Stimulated activated CD8-positive, alpha-beta memory T cell treated with anti-CD3 and anti-CD28 coated beads, Interleukin-4, amount 100 ng/mL, for 48 hours (primary cell): ENCODE measurements around the gene ISCA2.

Experiments used
- DNase-seq: peaks from one replicate; pipeline ENCODE4 v3.0.0-alpha.2; 2020

The ISCA2 gene

DNA sequence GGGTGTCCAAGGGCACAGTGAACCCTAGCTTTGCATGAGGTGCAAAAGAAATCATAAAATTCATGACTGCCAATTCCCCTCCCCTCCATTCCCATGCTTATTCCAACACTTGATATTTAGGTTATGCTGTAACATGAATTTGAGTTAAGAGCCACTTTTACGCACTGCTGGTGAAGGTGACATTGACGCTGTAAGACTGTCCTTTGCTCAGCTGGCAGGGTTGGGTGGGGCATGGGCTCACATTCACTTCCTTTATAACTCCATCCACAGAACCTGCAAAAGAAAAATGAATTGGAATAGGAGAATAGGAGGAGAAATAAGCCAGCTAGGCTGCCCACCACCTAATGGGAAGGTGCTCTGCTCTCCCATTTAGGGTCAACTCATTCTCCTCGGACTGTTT, 7.4 kb upstream of the ISCA2 start:
- DNase-seq, result no peak

DNA sequence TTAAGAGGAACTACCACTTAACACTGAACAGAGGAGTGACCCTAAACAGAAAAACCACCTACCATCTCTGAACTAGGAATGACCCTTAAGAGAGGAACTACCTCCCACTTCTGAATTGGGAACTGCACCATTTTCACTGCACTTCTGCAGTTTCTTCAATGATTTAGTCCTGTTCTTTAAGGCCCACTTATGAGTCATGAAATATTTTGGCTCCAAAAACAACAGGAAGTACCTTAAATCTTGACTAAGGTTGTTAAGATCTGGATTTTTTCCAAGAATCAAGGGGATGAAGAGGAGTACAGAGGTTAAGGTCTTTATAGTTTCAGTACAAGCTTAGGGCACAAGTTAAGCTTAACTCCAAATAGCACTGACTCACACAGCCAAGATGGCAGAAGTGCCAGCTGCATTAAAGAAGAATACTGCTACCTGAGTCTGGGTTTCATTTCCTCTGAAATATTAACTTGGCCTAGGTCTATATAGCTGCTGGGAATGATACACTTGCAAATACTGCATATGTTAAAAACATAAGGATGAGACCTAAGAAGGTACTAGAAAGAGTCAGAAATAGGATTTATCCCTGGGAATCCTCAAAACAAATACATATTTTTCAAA, 4.7 kb upstream of the ISCA2 start:
- DNase-seq, result no peak

GRCh38 chr14:74490486-74490885, 3.1 kb upstream of the ISCA2 start:
- no peak for DNase-seq

- no peak for DNase-seq
These were observed 1.4 kb upstream of the ISCA2 start for GRCh38 chr14:74491956-74492775.

- no peak for DNase-seq
These were observed 706 bp upstream of the ISCA2 start, which contains the start of gene NPC2 for GRCh38 chr14:74492776-74493342. NPC2 (minus strand) TSS chr14:74493305; CDS start chr14:74493274, 31 bp downstream.

DNA sequence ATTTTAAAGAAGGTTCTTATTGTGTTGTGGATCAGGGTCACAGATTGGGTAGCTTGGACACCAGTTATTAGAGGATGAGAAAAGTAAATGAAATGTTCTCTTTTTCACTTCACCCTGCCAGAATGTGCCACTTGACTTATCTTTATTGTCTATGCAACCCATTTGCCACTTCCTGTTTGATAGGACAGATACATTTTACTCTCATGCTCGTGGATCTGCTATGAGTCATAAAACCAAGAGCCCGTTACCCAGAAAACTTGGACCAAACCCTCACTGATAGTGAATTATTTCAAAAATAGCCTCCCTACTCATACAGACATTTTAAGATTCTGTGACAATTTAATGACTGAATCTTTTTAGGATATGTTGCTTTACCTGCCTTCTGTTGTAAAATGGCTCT, 1.8 kb downstream of the ISCA2 start:
- no peak for DNase-seq

DNA sequence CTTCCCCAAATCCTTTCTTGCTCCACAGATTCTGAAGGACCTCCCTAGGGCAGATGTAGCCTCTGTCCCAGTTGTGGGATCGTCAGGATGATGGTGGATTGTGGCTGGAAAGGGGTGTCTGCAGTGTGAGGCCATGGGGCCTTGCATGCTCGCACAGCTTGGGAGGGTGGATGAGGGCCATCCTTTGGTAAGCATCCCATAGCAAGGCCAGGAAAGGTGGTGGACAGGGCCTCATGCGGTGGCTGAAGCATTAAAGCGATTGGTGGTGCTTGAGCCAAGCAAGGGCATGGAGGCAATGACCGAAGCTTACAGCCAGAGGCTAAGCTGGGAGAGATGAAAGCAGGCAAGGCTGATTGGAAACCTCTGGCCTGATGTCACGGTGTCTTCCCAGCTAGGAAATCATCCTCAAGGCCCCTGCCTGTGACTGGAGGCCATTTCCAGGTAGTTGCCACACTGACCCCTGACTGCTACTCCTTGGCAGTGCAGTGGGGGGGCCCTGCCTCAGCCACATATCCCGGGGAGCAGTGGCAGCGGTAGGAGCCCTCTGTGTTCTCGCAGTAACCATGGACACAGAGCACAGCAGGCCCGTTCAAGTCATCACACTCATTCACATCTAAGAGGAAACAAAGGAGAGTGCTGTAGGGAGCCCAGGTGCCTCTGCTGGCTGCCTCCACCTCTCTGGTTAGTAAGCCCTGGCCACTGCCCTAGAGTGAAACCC, 7.0 kb downstream of the ISCA2 start:
- DNase-seq, result no peak

DNA sequence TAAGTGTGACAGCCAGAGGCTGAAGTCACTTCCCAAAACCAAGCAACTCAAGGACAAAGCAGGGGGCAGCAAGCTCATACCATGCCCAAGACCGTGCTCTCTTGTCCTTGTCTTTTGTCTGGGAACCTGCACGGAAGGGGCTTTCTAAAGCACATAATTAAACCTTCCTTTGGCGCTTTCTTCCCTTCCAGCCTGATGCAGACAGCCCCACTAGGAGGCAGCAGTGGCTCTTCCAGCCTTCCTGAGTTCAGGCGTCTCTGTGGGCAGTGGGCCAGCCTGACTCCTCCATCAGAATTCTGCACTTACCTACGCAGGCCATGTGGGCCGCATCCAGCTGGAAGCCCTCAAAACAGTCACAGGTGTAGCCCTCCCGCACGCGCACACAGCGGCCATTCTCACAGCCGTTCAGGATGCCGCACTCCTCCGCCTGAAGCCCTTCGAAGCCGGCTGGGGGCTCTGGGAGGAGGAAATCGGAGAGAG, 7.6 kb downstream of the ISCA2 start:
- DNase-seq, result no peak

- no peak for DNase-seq
These were observed 8.1 kb downstream of the ISCA2 start for GRCh38 chr14:74501691-74502090.

- DNase-seq, result no peak
These were observed 8.9 kb downstream of the ISCA2 start for GRCh38 chr14:74502236-74503019.

GRCh38 chr14:74503291-74503937, 9.8 kb downstream of the ISCA2 start:
- DNase-seq, result peak; percentile 18

- peak; percentile 18 for DNase-seq
These were observed 10.4 kb downstream of the ISCA2 start for GRCh38 chr14:74503938-74504335.

GRCh38 chr14:74504412-74504811, 10.8 kb downstream of the ISCA2 start:
- no peak for DNase-seq

GRCh38 chr14:74504874-74505720, 11.5 kb downstream of the ISCA2 start:
- no peak for DNase-seq

DNA sequence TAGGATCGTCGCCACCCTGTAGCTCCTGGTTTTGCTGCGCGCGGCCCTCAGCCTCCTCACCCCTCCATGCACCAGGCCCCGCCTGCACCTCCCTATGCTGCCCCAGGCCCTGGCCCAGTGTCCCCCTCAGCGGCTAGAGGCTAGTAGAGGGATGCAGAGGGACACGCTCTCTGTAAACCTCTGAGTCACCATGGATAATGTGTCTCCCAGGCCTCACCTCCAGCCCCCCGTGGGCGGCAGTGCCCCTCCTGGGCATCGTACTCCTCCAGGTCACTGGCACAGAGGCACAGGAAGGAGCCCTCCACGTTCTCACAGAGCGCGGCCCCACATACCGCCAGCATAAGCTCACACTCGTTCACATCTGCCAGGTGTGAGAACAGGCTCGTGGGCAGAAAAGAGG, 12.3 kb downstream of the ISCA2 start:
- DNase-seq, result no peak

GRCh38 chr14:74506411-74506851, 12.9 kb downstream of the ISCA2 start:
- DNase-seq, result no peak

GRCh38 chr14:74507085-74507484, 13.5 kb downstream of the ISCA2 start:
- no peak for DNase-seq

DNA sequence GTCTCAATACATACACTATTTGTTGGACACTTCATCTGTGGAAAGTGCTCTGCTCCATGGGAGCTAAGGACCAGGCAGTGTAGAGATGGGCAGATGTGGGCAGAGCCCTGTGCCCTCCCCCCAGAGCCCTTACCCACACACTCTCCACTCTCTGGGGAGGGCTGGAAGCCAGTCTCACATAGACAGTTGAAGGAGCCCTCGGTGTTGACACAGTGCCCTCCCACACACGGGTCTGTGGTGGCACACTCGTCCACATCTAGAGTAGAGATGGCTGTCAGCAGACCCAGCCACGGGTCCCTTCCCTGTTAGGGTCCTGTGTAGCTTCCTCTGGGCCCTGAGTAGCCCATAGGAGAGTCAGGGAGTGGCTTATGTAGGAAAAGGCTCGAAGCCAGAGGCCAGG, 14.3 kb downstream of the ISCA2 start:
- DNase-seq, result no peak

- no peak for DNase-seq
These were observed 14.7 kb downstream of the ISCA2 start for GRCh38 chr14:74508292-74508731.

- no peak for DNase-seq
These were observed 15.4 kb downstream of the ISCA2 start for GRCh38 chr14:74508844-74509428.
